Fibroblast of pulmonary artery (primary cell): ENCODE measurements around the gene PRPF6.

ENCODE experiments used
- DNase-seq: peaks from one replicate; pipeline ENCODE4 v3.0.0-alpha.2; 2010; ENCODE audit warnings: low read depth
- H3K4me3 ChIP-seq: replicated peaks from 2 replicates; pipeline ENCODE4 v1.5.1; 2011; ENCODE audit warnings: low read depth, mild to moderate bottlenecking, control low read depth, low read length, moderate library complexity
- CTCF ChIP-seq: IDR thresholded peaks from 2 replicates; pipeline ENCODE4 v1.5.1; 2011; ENCODE audit warnings: mild to moderate bottlenecking, control low read depth, low read length, inconsistent platforms; ENCODE audit errors: missing control alignments

The PRPF6 gene

GRCh38 chr20:64074963-64075362, 94.0 kb downstream of the PRPF6 start:
- no peak overlapping the region for H3K4me3 ChIP-seq
- no peak for TF ChIP-seq CTCF
- no peak for DNase-seq

GRCh38 chr20:64075556-64075955, 94.6 kb downstream of the PRPF6 start:
- no peak for TF ChIP-seq CTCF
- no peak for DNase-seq
- no peak overlapping the region for H3K4me3 ChIP-seq

GRCh38 chr20:64076061-64076997, 95.4 kb downstream of the PRPF6 start:
- DNase-seq: no peak
- TF ChIP-seq CTCF: no peak
- no peak overlapping the region for H3K4me3 ChIP-seq

GRCh38 chr20:64077094-64077493, 96.2 kb downstream of the PRPF6 start:
- no peak overlapping the region for H3K4me3 ChIP-seq
- DNase-seq: no peak
- no peak for TF ChIP-seq CTCF

- DNase-seq: no peak
- no peak overlapping the region for H3K4me3 ChIP-seq
- TF ChIP-seq CTCF: no peak
Observed at GRCh38 chr20:64077541-64077875, 96.6 kb downstream of the PRPF6 start.

GRCh38 chr20:64077876-64078551, 97.1 kb downstream of the PRPF6 start:
- TF ChIP-seq CTCF: no peak
- DNase-seq: no peak
- H3K4me3 ChIP-seq: peak overlapping the region; percentile 69
